ENCODE results near the gene GADD45B. TPM values are rescaled to one million over a fixed set of nuclear protein-coding genes. Genes with fewer than 3 reads are reported as not detected.

Gene GADD45B
- total RNA-seq, 6 experiments from 2014 or later = 39.0 to 176 (median 127) TPM

DNA sequence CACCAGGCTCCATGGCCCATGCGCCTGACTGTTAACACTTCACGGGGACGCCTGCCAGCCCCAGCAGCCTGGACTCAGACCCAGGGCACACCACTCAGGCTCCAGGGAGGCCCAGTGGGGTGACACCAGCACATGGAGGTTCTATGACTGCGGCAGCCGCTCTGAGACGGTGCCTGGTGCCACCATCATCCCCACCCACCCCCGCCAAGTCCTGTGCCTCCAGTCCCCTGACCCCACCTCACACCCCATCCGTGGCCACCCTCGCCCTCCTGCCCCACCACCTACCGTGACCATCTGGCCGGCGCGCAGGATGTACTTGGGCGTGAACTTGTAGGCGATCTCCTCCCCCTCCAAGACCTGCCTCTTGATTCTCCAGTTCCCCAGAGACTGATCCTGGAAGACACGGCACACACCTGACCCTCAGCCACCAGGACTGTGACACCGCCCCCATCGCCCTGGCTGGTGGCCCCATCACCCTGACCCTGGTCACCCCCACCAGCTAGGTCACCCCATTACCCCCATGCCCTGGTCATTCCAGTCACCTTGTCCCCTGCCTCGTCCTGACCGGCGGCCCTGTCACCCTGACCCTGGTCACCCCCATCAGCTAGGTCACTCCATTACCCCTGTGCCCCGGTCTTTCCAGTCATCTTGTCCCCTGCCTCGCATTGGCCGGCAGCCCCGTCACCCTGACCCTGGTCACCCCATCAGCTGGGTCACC is 43.6 kb upstream of the GADD45B start:
- ATAC-seq (no peak), DNase-seq (no peak)
- Histone ChIP-seq H3K4me3 (no peak overlapping the region), H3K4me1 (peaks cover 0 to 6% (median 0%) of the 10 kb centered on the region in 4 donors), H3K9me3 (no peaks in the 10 kb centered on the region), H3K36me3 (peaks cover 0 to 16% (median 1%) of the 10 kb centered on the region in 4 donors), H3K27ac (no peak overlapping the region), H3K27me3 (no peaks in the 10 kb centered on the region)
- intact Hi-C loops (cut with DNase I) = no loop called here
- 96% methylated on average over 9 of the region's 25 CpGs for WGBS (ENCODE audit: insufficient coverage, low coverage, low lambda C conversion rate, missing lambda C conversion rate)
- TF ChIP-seq POLR2A (IDR thresholded peaks at IDR 0.05) = no peak
- TF ChIP-seq, protein P1, sequence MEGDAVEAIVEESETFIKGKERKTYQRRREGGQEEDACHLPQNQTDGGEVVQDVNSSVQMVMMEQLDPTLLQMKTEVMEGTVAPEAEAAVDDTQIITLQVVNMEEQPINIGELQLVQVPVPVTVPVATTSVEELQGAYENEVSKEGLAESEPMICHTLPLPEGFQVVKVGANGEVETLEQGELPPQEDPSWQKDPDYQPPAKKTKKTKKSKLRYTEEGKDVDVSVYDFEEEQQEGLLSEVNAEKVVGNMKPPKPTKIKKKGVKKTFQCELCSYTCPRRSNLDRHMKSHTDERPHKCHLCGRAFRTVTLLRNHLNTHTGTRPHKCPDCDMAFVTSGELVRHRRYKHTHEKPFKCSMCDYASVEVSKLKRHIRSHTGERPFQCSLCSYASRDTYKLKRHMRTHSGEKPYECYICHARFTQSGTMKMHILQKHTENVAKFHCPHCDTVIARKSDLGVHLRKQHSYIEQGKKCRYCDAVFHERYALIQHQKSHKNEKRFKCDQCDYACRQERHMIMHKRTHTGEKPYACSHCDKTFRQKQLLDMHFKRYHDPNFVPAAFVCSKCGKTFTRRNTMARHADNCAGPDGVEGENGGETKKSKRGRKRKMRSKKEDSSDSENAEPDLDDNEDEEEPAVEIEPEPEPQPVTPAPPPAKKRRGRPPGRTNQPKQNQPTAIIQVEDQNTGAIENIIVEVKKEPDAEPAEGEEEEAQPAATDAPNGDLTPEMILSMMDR (IDR thresholded peaks at IDR 0.05) = no peak

DNA sequence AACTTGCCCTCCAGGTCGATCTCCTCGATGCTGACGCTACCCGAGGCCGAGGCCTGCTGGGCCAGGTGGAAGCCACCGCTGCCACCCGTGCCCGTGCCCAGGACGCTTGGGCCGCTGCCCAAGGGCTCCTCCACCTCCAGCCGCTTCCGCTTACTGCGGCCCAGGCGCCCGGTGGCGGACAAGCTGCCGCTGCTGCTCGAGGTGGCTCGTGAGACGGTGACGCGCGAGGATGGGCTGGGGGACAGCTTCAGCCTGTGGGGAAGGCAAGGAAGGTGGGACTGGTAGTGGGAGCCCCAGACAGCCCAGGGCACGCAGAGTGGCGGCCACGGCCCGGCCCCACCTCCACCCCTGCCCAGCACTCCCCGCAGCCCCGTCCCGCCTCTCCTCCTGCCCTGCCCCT is 42.1 kb upstream of the GADD45B start:
- 96% methylated on average over 12 of the region's 30 CpGs for WGBS (ENCODE audit: insufficient coverage, low coverage, low lambda C conversion rate, missing lambda C conversion rate)
- ATAC-seq = no peak
- Histone ChIP-seq H3K36me3 (peaks cover 0 to 20% (median 5%) of the 10 kb centered on the region in 4 donors), H3K27me3 (no peaks in the 10 kb centered on the region), H3K9me3 (no peaks in the 10 kb centered on the region), H3K27ac (no peak overlapping the region), H3K4me1 (no peaks in the 10 kb centered on the region), H3K4me3 (no peak overlapping the region)
- DNase-seq = no peak
- intact Hi-C loops (cut with DNase I) = no loop called here
- TF ChIP-seq, protein P1 (IDR thresholded peaks at IDR 0.05) = no peak
- no peak for TF ChIP-seq POLR2A (IDR thresholded peaks at IDR 0.05)

- Histone ChIP-seq H3K27me3 (no peaks in the 10 kb centered on the region), H3K36me3 (peaks cover 0 to 20% (median 5%) of the 10 kb centered on the region in 4 donors), H3K27ac (no peak overlapping the region), H3K4me3 (no peak overlapping the region), H3K4me1 (no peaks in the 10 kb centered on the region), H3K9me3 (no peaks in the 10 kb centered on the region)
- ATAC-seq = no peak
- intact Hi-C loops (cut with DNase I) = no loop called here
- WGBS (ENCODE audit: insufficient coverage, low coverage, low lambda C conversion rate, missing lambda C conversion rate) = 92% methylated on average over 13 of the region's 22 CpGs
- TF ChIP-seq POLR2A (IDR thresholded peaks at IDR 0.05) = no peak
- DNase-seq = no peak
These were observed 41.7 kb upstream of the GADD45B start for GRCh38 chr19:2434267-2434666.

DNA sequence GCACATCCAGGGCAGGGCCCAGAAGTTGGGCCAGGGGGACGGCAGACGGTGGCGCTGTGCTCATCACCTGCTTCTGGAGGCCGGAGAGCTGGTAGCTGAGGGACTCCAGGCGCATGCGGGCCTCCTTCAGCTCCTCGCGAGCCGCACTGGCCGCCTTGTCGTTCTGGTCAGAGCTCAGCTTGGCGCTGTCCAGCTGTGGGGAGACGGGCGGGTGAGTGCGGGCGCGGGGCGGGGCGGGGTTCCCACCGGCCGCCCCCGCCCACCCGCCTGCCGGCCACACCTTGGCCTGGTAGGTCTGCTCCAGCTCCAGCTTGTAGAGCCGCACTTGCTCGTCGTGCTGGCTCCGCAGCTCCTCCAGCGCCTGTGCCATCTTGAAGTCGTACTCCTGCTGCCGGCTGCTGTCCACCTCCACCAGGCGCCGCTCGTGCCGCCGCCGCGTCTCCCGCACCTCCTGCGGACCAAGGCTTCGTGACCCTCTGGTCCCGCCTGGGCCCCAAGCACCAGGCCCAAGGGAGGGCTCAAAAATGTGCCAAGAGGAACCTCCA is 41.1 kb upstream of the GADD45B start:
- intact Hi-C loops (cut with DNase I) = no loop called here
- no peak overlapping the region for H3K4me3 ChIP-seq
- H3K27me3 ChIP-seq = no peaks in the 10 kb centered on the region
- peaks cover 0 to 20% (median 5%) of the 10 kb centered on the region in 4 donors for H3K36me3 ChIP-seq
- no peak overlapping the region for H3K27ac ChIP-seq
- H3K9me3 ChIP-seq = no peaks in the 10 kb centered on the region
- 76% methylated on average over 5 of the region's 42 CpGs for WGBS (ENCODE audit: insufficient coverage, low coverage, low lambda C conversion rate, missing lambda C conversion rate)
- ATAC-seq = no peak
- no peak for DNase-seq
- no peak for TF ChIP-seq POLR2A (IDR thresholded peaks at IDR 0.05)
- TF ChIP-seq, protein P1 (IDR thresholded peaks at IDR 0.05) = no peak
- H3K4me1 ChIP-seq = no peaks in the 10 kb centered on the region

DNA sequence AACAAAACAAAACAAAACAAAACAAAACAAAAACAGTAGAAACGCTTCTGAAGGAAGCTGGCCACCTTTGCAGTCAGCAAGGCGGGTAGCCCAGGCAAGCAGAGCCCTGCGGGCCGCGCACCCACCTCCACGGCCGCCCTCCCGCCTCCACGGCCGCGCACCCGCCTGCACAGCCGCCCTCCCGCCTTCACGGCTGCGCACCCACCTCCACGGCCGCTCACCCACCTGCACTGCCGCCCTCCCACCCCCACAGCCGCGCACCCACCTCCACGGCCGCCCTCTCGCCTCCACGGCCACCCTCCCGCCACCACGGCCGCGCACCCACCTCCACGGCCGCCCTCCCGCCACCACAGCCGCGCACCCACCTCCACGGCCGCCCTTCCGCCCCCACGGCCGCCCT is 39.5 kb upstream of the GADD45B start:
- no peaks in the 10 kb centered on the region for H3K27me3 ChIP-seq
- no peaks in the 10 kb centered on the region for H3K4me1 ChIP-seq
- no peak overlapping the region for H3K4me3 ChIP-seq
- H3K36me3 ChIP-seq = peaks cover 0 to 15% (median 5%) of the 10 kb centered on the region in 4 donors
- TF ChIP-seq POLR2A (IDR thresholded peaks at IDR 0.05) = no peak
- TF ChIP-seq, protein P1 (IDR thresholded peaks at IDR 0.05) = no peak
- ATAC-seq = no peak
- intact Hi-C loops (cut with DNase I) = no loop called here
- H3K9me3 ChIP-seq = no peaks in the 10 kb centered on the region
- WGBS (ENCODE audit: insufficient coverage, low coverage, low lambda C conversion rate, missing lambda C conversion rate) = 96% methylated on average over 14 of the region's 39 CpGs
- DNase-seq = no peak
- H3K27ac ChIP-seq = no peak overlapping the region
